Measurements from ENCODE around the gene GATA2.

Gene GATA2

GRCh38 chr3:128483657-128484403 lies 9.2 kb downstream of the GATA2 start:
- H3K36me3 ChIP-seq (ENCODE audit: control insufficient read depth, insufficient read depth, low read length): no peaks in the 10 kb centered on the region
- H3K27me3 ChIP-seq (replicated peaks; ENCODE audit: control insufficient read depth, insufficient read depth, low read length): peaks cover 4% of the 10 kb centered on the region
- TF ChIP-seq CTCF (IDR thresholded peaks at IDR 0.05; ENCODE audit: insufficient read depth, low read length, poor library complexity, severe bottlenecking): no peak
- no peak overlapping the region for H3K4me3 ChIP-seq (replicated peaks; ENCODE audit: low read depth, low read length)
- DNase-seq (ENCODE audit: extremely low read depth, insufficient read length): no peak

GRCh38 chr3:128482666-128483656 lies 10.0 kb downstream of the GATA2 start:
- no peak for DNase-seq (ENCODE audit: extremely low read depth, insufficient read length)
- no peak for TF ChIP-seq CTCF (IDR thresholded peaks at IDR 0.05; ENCODE audit: insufficient read depth, low read length, poor library complexity, severe bottlenecking)
- Histone ChIP-seq H3K4me3 (replicated peaks; ENCODE audit: low read depth, low read length) (no peak overlapping the region), H3K27me3 (replicated peaks; ENCODE audit: control insufficient read depth, insufficient read depth, low read length) (peaks cover 4% of the 10 kb centered on the region), H3K36me3 (ENCODE audit: control insufficient read depth, insufficient read depth, low read length) (no peaks in the 10 kb centered on the region)

GRCh38 chr3:128482175-128482574 lies 10.8 kb downstream of the GATA2 start:
- Histone ChIP-seq H3K36me3 (ENCODE audit: control insufficient read depth, insufficient read depth, low read length) (no peaks in the 10 kb centered on the region), H3K4me3 (replicated peaks; ENCODE audit: low read depth, low read length) (no peak overlapping the region), H3K27me3 (replicated peaks; ENCODE audit: control insufficient read depth, insufficient read depth, low read length) (peaks cover 4% of the 10 kb centered on the region)
- DNase-seq (ENCODE audit: extremely low read depth, insufficient read length): no peak
- TF ChIP-seq CTCF (IDR thresholded peaks at IDR 0.05; ENCODE audit: insufficient read depth, low read length, poor library complexity, severe bottlenecking): no peak

- Histone ChIP-seq H3K36me3 (ENCODE audit: control insufficient read depth, insufficient read depth, low read length) (no peaks in the 10 kb centered on the region), H3K27me3 (replicated peaks; ENCODE audit: control insufficient read depth, insufficient read depth, low read length) (peaks cover 2% of the 10 kb centered on the region), H3K4me3 (replicated peaks; ENCODE audit: low read depth, low read length) (no peak overlapping the region)
These were observed 11.5 kb downstream of the GATA2 start for GRCh38 chr3:128481438-128481942.

More at GRCh38 chr3:128481438-128481942, 11.5 kb downstream of the GATA2 start:
- DNase-seq (ENCODE audit: extremely low read depth, insufficient read length): no peak
- TF ChIP-seq CTCF (IDR thresholded peaks at IDR 0.05; ENCODE audit: insufficient read depth, low read length, poor library complexity, severe bottlenecking): no peak

All from GM06990 (cell line).